SH-SY5Y (cell line): ENCODE measurements around the gene EN2.

Experiments used
- GATA2 ChIP-seq: IDR thresholded peaks from 2 replicates; pipeline ENCODE4 v1.6.1; 2011; ENCODE audit warnings: mild to moderate bottlenecking, low read depth, low read length
- GATA3 ChIP-seq: IDR thresholded peaks from 2 replicates; pipeline ENCODE4 v1.6.1; 2011; ENCODE audit warnings: low read depth, mild to moderate bottlenecking, low read length, moderate library complexity

DNA sequence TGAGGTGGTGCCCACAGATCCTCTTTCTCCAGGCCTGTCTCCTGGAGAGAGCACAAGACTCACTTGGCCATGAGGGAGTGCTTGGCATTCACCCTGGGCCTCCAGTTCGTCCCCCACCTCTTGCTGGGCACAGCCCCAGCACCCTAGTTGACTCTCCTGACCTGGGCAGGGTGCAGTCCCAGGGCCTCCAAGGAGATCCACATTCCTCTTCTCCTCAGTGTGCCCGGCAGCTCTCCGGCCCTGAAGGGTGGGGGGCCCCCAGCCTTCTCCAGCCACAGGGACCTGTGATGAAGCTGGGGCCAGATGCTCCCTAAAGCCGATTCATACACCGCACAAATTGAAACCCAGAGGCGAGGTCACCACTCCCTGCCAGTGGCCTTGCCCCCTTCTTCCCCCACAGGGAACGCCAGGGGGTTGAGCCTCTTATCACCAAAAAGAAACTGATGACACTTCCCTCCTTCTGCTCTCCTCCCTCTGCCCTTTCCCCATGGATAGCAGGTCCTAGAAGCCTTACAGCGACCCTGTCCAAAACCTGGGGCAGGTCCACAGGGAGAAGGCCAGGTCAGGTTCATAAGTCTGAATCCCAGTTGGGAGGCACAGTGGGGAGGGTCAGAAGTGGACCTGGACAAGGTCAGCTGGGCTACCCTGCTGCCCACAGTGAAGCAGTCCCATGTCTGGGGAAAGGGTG lies 3.1 kb downstream of the EN2 start:
- TF ChIP-seq GATA2, result no peak
- TF ChIP-seq GATA3, result no peak
